ENCODE results near the gene CACFD1. TPM values are rescaled to one million over a fixed set of nuclear protein-coding genes. Genes with fewer than 3 reads are reported as not detected.

CACFD1 gene
- polyA plus RNA-seq, 1 donor from 2014 or later: 75.4 TPM

DNA sequence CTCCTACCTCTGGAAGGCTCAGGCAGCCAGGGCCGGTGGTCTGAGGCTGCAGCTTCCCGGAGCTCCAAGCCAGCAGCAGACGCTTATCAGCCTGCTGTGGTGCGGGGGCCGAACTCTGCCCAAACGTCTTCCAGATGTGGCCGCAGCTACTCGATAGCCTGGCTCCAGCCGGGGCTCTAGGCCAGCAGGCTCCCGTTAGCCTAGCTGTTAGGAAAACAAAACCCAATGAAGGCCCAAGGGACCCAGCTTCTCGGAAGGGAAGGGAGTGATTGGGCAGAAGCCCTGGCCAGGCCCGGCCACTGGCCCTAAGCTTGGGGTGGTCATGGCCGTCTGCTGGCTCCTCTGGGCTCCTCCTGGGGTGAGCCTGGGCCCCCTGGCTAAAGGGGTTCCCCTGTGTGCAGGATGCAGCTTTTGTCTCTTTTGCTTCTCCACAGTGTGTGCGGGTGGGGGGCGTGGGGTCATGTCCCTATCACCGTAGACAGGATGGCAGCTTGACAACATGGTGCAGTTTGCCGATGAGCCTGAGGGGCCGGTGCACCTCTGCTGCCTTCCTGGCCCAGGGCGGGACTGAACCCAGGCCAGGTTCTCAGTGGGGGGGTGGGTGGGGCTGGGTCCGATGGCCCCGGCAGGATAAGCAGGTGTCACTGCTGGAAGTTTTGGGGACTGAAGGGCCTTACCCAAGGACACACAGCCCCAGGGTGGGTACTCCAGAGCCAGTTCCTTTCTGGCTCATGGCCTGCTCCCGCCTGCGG is 46.3 kb downstream of the CACFD1 start:
- Histone ChIP-seq H3K36me3 (ENCODE audit: insufficient read depth, low read length) (no peaks in the 10 kb centered on the region), H3K79me2 (replicated peaks; ENCODE audit: insufficient read depth, low read length) (no peaks in the 10 kb centered on the region), H3K27ac (ENCODE audit: low read length) (no peak overlapping the region), H2AFZ (ENCODE audit: low read depth, low read length) (no peak overlapping the region), H3K4me3 (ENCODE audit: low read length) (no peak overlapping the region), H3K9me3 (ENCODE audit: low read length) (no peaks in the 10 kb centered on the region), H3K4me2 (ENCODE audit: low read length) (no peak overlapping the region), H3K9me2 (ENCODE audit: insufficient read depth, low read length) (no peaks in the 10 kb centered on the region), H3K9ac (ENCODE audit: low read length) (no peak overlapping the region), H3K27me3 (ENCODE audit: insufficient read depth, low read depth, low read length) (no peaks in the 10 kb centered on the region), H3F3A (ENCODE audit: insufficient read depth, low read length, poor library complexity, severe bottlenecking) (no peaks in the 10 kb centered on the region), H4K20me1 (ENCODE audit: insufficient read depth) (no peaks in the 10 kb centered on the region)
- TF ChIP-seq EP300 (conservative IDR thresholded peaks at IDR 0.05; ENCODE audit: poor library complexity, severe bottlenecking) (no peak), EZH2 (IDR thresholded peaks at IDR 0.05; ENCODE audit: borderline replicate concordance, insufficient read depth, low read length, poor library complexity, severe bottlenecking) (no peak), POLR2AphosphoS5 (IDR thresholded peaks at IDR 0.05) (no peak), SMC3 (conservative IDR thresholded peaks at IDR 0.05; ENCODE audit: poor library complexity) (no peak), TAF1 (IDR thresholded peaks at IDR 0.05; ENCODE audit: low read depth) (no peak), RAD21 (conservative IDR thresholded peaks at IDR 0.05) (no peak), MXI1 (conservative IDR thresholded peaks at IDR 0.05; ENCODE audit: poor library complexity, severe bottlenecking) (no peak)
- TF ChIP-seq, protein P1, sequence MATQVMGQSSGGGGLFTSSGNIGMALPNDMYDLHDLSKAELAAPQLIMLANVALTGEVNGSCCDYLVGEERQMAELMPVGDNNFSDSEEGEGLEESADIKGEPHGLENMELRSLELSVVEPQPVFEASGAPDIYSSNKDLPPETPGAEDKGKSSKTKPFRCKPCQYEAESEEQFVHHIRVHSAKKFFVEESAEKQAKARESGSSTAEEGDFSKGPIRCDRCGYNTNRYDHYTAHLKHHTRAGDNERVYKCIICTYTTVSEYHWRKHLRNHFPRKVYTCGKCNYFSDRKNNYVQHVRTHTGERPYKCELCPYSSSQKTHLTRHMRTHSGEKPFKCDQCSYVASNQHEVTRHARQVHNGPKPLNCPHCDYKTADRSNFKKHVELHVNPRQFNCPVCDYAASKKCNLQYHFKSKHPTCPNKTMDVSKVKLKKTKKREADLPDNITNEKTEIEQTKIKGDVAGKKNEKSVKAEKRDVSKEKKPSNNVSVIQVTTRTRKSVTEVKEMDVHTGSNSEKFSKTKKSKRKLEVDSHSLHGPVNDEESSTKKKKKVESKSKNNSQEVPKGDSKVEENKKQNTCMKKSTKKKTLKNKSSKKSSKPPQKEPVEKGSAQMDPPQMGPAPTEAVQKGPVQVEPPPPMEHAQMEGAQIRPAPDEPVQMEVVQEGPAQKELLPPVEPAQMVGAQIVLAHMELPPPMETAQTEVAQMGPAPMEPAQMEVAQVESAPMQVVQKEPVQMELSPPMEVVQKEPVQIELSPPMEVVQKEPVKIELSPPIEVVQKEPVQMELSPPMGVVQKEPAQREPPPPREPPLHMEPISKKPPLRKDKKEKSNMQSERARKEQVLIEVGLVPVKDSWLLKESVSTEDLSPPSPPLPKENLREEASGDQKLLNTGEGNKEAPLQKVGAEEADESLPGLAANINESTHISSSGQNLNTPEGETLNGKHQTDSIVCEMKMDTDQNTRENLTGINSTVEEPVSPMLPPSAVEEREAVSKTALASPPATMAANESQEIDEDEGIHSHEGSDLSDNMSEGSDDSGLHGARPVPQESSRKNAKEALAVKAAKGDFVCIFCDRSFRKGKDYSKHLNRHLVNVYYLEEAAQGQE (IDR thresholded peaks at IDR 0.05; ENCODE audit: borderline replicate concordance): no peak
- TF ChIP-seq, protein P2, sequence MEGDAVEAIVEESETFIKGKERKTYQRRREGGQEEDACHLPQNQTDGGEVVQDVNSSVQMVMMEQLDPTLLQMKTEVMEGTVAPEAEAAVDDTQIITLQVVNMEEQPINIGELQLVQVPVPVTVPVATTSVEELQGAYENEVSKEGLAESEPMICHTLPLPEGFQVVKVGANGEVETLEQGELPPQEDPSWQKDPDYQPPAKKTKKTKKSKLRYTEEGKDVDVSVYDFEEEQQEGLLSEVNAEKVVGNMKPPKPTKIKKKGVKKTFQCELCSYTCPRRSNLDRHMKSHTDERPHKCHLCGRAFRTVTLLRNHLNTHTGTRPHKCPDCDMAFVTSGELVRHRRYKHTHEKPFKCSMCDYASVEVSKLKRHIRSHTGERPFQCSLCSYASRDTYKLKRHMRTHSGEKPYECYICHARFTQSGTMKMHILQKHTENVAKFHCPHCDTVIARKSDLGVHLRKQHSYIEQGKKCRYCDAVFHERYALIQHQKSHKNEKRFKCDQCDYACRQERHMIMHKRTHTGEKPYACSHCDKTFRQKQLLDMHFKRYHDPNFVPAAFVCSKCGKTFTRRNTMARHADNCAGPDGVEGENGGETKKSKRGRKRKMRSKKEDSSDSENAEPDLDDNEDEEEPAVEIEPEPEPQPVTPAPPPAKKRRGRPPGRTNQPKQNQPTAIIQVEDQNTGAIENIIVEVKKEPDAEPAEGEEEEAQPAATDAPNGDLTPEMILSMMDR (IDR thresholded peaks at IDR 0.05; ENCODE audit: poor library complexity, severe bottlenecking): no peak

DNA sequence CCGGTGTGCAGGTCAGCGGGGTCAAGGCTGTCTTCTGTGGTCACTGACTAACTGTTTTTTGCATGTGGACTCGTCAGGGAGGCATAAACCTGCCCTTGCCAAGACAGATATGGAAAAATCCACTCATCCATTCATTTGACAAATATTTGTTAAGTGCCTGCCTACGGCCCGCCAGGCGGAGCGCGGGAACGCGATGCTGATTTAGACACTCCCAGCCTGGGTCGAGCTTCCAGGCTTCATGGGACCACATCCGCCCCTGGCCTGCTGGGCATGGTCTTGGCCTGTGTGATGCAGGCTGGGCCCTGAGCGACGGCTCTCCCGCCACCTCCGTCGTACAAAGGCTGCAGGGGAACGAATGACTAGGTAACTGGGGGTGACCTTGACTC is 46.9 kb downstream of the CACFD1 start:
- no peaks in the 10 kb centered on the region for H3F3A ChIP-seq (ENCODE audit: insufficient read depth, low read length, poor library complexity, severe bottlenecking)
- H3K27me3 ChIP-seq (ENCODE audit: insufficient read depth, low read depth, low read length): no peaks in the 10 kb centered on the region
- no peak overlapping the region for H3K4me3 ChIP-seq (ENCODE audit: low read length)
- H3K36me3 ChIP-seq (ENCODE audit: insufficient read depth, low read length): no peaks in the 10 kb centered on the region
- no peak overlapping the region for H3K4me2 ChIP-seq (ENCODE audit: low read length)
- no peaks in the 10 kb centered on the region for H3K9me2 ChIP-seq (ENCODE audit: insufficient read depth, low read length)
- H3K79me2 ChIP-seq (replicated peaks; ENCODE audit: insufficient read depth, low read length): no peaks in the 10 kb centered on the region
- H3K27ac ChIP-seq (ENCODE audit: low read length): no peak overlapping the region
- H4K20me1 ChIP-seq (ENCODE audit: insufficient read depth): no peaks in the 10 kb centered on the region
- no peaks in the 10 kb centered on the region for H3K9me3 ChIP-seq (ENCODE audit: low read length)
- TF ChIP-seq RAD21 (conservative IDR thresholded peaks at IDR 0.05) (no peak), EP300 (conservative IDR thresholded peaks at IDR 0.05; ENCODE audit: poor library complexity, severe bottlenecking) (no peak), MXI1 (conservative IDR thresholded peaks at IDR 0.05; ENCODE audit: poor library complexity, severe bottlenecking) (no peak), SMC3 (conservative IDR thresholded peaks at IDR 0.05; ENCODE audit: poor library complexity) (no peak), TAF1 (IDR thresholded peaks at IDR 0.05; ENCODE audit: low read depth) (no peak), POLR2AphosphoS5 (IDR thresholded peaks at IDR 0.05) (no peak), EZH2 (IDR thresholded peaks at IDR 0.05; ENCODE audit: borderline replicate concordance, insufficient read depth, low read length, poor library complexity, severe bottlenecking) (no peak)
- TF ChIP-seq, protein P2 (IDR thresholded peaks at IDR 0.05; ENCODE audit: poor library complexity, severe bottlenecking): no peak
- TF ChIP-seq, protein P1 (IDR thresholded peaks at IDR 0.05; ENCODE audit: borderline replicate concordance): no peak
- no peak overlapping the region for H2AFZ ChIP-seq (ENCODE audit: low read depth, low read length)
- H3K9ac ChIP-seq (ENCODE audit: low read length): no peak overlapping the region
